ENCODE results near the gene MS4A1.
"Not testable (repeated sequence)": the region's sequence is repeated elsewhere in the genome, so short reads cannot be mapped to it uniquely, and the experiment has no call there.

The MS4A1 gene

DNA sequence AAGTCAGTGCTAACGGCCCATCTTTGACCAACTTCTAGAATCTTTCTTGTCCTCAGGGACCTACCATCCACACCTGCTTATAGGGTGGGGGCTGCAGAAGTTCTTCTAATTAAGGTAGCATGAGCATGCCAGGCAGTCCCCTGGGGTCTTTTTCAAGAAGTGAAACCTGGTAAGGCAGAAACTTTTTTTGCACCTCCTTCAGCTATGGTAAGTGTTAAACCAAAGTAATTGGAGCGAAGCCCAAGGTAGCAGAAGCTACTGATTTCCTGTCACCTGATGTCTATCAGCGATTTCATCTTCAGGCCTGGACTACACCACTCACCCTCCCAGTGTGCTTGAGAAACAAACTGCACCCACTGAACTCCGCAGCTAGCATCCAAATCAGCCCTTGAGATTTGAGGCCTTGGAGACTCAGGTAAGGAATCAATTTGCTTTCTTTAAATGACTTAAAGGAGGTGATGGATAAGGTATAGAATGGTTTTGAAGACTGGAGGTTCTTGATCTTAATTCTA, at the start of gene MS4A1:
Gene MS4A1 (plus strand): TSS at position 317 of the 512 bp plus-strand sequence. CDS start 6,528 bp downstream, outside the sequence.
- DNase-seq (ENCODE audit: low spot score) = no peak

DNA sequence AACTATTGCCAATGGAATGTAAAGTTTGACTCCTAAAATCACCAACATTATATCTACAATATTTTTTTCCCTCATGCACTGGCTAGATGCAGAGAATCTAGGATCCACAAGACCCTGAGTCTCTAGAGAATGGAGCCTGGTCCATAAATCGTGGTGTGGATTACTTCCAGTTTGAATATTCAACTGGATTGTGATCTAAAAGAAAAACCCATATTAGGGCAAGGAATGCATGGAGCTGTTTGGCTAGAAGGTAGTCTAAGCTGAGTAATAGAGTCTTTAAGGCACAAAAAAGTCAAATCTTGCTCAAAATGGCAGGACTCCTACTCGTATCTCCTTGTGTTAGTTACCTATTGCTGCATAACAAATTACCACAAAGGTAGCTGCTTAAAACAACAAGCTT, 35.6 kb upstream of the MS4A1 start:
- DNase-seq (ENCODE audit: low spot score) = no peak

DNA sequence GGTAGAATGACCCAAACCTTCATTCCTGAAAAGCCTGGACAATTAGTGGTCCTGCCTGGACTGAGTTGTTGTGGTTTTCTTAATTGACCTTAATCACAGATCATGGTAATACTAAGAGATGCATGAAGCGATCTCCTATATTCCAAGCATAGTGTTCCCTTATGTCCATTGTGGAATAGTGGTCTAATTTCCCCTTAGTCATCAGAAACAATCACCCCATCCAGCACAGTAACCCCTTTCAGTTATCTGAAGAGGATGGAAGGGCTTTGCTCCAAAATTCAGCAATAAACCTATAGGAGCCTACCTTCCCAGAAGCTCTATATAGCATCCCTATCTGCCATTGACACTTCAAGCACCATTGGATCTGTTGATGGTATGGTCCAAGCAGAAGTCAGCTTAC, 33.0 kb upstream of the MS4A1 start:
- DNase-seq (ENCODE audit: low spot score) = no peak

DNA sequence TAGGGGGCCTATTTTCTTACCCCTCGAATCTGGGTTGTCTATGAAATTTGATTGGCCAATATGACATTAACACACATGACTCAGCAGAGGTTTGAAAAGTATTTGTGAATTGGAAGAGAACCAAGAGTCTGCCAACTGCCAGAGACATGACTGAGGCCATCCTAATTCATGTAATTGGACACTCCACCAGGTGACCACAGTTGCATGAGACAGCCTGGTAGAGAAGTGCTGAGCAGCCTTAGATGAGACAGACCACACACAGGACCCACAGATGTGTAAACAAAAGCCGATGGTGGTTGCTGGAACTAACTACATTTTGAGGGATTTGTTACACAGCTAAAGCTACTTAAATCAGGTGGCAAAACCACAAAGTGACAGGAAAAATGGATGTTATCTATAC, 27.1 kb upstream of the MS4A1 start:
- DNase-seq (ENCODE audit: low spot score) = peak; percentile 1

DNA sequence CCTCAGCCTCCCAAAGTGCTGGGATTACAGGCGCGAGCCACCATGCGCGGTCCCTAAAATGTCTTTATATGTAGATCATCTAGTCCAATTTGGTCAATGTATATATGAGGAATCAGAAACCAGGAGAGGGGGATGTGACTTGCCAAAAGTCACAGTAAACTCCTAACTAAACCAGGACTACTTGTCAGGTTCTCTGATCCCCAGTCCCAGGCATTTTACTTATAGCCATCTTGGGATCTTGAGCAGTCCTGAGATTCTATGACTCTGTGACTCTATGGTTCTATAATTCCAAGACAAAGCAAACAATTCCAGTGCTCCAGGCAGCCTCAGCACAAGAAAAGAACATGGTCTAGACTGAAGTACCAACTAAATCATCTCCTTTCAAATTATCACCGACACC, 26.4 kb upstream of the MS4A1 start, which contains the start of gene MS4A5:
Gene MS4A5 (plus strand): TSS at position 301 of the 400 bp plus-strand sequence. CDS start 103 bp downstream, outside the sequence.
- DNase-seq (ENCODE audit: low spot score) = no peak

DNA sequence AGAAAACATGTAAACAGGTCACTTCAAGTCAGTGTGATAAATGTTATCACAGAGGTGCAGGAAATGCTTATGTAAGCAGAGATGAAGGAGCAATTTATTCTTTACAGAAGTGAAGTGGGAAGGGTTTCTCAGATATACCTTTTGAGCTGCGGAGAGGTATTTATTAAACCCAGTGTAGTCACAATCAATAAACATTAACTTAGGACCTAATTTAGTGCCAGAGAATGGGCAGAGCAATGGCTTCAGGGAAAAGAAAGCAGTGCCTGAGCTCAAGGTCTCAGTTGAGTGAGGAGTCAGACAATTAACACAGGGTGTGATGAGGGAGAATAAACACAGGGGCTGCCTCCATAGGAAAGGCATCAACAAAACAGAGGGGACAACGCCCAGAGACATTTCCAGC, 24.4 kb upstream of the MS4A1 start:
- no peak for DNase-seq (ENCODE audit: low spot score)

DNA sequence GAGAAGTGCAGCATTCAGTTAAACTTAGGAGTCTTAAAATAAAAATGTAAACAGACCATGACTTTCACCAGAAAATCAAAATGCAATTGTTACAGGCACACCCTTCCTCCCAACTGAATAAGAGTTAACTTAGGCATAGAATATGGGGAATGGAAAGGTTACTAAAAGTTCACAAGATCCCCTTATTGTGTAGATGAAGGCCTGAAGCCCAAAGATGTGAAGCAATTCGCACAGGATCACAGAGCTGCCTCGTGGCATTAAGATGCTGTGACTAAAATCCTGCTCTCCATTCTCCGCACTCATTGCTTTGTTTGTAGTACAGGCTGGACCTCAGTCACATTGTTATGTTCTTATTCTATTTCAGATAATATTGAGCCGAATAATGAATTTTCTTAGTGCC, 22.2 kb upstream of the MS4A1 start:
- DNase-seq (ENCODE audit: low spot score) = no peak

DNA sequence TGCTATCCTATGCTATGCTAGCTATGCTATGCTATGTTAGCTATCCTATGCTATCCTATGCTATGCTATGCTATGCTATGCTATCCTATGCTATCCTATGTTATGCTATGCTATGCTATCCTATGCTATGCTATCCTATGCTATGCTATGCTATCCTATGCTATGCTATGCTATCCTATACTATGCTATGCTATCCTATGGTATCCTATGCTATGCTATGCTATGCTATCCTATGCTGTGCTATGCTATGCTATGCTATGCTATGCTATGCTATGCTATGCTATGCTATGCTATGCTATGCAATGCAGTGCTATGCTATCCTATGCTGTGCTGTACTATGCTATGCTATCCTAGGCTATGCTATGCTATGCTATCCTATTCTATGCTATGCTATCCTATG, 8.6 kb upstream of the MS4A1 start:
- no peak for DNase-seq (ENCODE audit: low spot score)

DNA sequence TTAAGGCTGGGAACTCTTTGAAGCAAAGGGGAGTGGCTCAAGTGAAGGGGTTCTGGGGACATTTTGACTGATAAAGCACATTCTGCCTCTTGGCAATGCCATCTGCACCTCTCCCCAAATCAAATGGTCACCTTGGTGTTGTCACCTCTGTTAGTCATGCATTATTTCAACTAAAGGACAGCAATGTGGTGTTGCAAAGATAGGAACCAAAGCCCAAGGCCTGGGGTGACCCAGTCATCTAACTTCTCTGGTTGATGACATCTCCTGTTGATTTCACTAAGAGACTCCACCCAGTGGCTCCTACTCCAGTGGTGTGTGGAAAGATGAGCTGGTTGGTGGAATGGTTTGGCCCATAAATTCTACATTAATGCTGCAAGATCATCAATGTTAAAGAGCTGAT, 7.8 kb upstream of the MS4A1 start:
- DNase-seq (ENCODE audit: low spot score) = no peak

DNA sequence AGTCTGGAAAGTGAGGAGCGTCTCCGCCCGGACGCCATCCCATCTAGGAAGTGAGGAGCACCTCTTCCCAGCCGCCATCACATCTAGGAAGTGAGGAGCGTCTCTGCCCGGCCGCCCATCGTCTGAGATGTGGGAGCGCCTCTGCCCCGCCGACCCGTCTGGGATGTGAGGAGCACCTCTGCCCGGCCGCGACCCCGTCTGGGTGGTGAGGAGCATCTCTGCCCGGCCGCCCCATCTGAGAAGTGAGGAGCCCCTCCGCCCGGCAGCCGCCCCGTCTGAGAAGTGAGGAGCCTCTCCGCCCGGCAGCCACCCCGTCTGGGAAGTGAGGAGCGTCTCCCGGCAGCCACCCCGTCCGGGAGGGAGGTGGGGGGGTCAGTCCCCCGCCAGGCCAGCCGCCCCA, 4.5 kb upstream of the MS4A1 start:
- not testable (repeated sequence) for DNase-seq (ENCODE audit: low spot score)

DNA sequence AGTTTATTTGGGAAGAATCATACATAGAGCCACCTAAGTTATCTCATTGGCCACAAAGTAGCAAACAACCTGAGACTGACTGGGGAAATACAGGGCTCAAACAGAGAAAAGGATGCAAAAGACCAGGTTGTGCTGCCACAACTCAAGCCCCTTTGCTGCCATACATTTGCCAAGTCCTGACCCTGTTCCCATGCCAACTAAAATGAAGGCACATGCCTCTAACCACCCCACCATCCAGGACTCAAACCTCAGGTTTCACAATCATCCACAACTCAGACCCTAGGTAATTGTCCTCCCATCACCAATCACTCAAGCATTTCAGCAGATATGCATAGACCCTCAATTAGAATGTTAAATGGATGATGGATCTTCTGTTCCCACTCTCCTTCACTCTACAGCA, 1.4 kb upstream of the MS4A1 start:
- no peak for DNase-seq (ENCODE audit: low spot score)

DNA sequence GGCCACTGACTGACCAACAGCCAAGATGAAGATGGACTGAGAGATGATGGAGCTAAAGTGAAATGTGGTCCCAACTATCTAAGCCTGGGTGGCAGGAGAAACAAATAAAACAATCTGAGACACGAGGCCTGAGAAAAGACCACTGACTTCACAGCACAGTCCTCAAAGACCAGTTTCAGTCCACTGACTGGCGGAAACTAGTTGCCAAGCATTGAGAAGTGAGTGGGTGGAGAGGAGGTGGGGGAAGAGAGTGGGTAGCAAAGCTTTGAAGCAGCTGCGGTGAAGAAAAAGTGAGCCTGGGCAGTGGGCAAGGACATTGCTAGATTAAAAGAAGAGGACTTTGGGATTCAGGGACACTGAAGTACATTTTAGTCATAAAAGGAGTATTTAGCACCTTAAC, 1.9 kb downstream of the MS4A1 start:
- no peak for DNase-seq (ENCODE audit: low spot score)

DNA sequence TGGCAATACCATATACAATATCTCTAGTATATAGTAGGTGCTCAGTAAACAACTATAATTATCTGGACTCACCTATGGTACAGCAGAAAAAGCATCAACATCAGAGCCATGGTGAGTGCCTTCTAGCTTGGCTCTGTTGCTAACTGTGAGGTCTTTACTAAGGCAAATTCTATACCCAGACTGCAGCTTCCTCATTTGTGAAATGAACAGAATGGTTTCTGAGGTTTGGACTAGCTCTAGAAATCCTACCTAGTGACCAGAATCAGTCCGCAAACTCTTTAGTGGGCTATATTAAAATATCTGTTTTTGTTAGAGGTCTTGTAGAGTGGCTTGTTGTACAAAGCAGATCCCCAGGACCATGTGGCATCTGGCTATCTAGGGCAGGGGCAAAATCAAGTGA, 3.7 kb downstream of the MS4A1 start:
- no peak for DNase-seq (ENCODE audit: low spot score)

DNA sequence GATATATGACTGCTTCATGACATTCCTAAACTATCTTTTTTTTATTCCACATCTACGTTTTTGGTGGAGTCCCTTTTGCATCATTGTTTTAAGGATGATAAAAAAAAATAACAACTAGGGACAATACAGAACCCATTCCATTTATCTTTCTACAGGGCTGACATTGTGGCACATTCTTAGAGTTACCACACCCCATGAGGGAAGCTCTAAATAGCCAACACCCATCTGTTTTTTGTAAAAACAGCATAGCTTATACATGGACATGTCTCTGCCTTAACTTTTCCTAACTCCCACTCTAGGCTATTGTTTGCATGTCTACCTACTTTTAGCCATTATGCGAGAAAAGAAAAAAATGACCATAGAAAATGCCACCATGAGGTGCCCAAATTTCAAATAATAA, 13.2 kb downstream of the MS4A1 start:
- DNase-seq (ENCODE audit: low spot score) = no peak

DNA sequence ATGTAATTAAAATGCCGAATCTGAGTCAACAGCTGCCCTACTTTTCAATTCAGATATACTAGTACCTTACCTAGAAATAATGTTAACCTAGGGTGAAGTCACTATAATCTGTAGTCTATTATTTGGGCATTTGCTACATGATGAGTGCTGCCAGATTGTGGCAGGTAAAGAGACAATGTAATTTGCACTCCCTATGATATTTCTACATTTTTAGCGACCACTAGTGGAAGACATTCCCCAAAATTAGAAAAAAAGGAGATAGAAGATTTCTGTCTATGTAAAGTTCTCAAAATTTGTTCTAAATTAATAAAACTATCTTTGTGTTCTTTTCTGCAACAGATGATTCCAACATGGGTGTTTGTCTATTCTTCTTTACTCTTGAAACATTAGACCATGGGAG, 14.1 kb downstream of the MS4A1 start:
- no peak for DNase-seq (ENCODE audit: low spot score)

DNA sequence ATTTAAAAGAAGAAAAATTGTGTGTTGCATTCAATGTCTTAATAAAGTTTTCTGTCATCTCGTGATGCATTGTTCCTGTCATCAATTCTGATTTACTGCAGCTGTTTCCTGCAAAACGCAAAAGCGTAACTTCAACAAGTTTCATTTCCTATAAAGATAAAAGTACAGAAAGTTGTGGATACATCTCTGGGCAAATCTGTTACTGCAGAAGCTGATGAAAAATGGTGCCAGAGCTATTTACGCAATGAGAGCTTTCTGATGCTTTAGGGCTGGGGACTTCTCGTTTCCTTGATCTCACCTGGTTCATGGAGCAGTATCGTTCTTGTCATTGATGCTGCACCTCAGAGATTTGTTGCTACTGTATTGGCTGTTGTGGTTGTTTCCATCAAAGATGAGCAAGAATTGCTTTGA, 21.4 kb downstream of the MS4A1 start:
- DNase-seq (ENCODE audit: low spot score) = no peak

DNA sequence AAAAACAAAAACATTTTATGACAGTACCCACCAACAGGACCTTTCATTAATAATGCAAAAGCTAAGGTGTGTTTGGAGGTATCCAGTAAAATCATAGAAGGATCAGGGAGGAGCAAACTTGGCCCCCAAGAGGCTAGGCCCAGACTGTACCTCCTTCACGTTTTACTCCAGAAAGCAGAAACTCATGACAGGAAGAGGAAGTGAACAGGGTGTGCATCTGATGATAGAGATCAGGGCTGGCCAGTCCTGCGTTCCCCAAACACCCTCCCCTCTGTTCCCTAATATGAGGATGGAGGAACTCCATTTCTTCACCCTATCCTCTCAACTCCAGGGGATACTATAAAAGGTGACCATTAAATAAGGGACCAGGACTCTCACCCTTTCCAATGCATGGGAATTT, 26.7 kb downstream of the MS4A1 start:
- no peak for DNase-seq (ENCODE audit: low spot score)

DNA sequence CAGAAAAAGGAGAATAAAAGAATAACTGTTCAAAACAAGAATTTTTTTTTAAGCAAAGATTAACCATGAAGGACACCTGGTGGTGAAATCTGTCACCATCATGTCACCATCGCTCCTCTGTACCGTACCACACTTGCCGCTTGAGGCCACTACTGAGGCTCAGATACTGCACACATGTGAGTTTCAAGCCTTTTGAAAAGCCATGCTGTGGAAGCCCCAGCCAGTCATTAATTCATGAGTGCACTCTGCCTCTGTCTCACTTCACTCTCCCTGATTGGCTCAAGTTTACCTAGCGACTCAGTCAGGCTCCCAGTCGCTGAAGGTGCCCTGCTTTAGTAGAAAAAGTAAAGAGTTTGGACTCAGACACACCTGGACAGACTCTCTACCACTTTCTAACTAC, 30.3 kb downstream of the MS4A1 start:
- DNase-seq (ENCODE audit: low spot score) = peak; percentile 23

DNA sequence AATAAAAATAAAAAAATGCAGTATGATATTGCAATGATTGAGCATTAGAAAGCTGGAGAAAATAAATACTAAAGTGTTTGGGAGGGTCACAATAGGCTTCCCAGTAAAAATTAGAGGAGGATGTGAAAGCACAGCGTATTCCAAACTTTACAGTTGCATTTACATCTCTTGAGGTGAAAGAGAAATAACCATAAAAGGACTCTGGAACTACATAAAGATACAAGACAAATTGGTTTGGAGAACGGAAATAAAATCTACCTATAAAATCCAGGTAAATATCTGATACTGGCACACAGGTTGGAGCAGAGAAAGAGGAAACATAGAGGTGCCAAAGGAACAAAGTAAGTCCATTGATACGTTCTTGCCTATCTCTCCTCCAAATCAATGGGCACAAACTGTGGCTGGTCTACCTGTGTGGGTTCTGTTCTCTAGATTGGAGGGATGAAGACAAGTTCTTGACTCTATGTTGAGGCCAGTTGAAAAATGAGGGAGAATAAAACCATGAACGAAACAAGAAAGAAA, 36.9 kb downstream of the MS4A1 start, which contains the start of gene MS4A12:
Gene MS4A12 (plus strand): TSS at position 291 of the 522 bp plus-strand sequence. CDS start 4,541 bp downstream, outside the sequence.
- no peak for DNase-seq (ENCODE audit: low spot score)

DNA sequence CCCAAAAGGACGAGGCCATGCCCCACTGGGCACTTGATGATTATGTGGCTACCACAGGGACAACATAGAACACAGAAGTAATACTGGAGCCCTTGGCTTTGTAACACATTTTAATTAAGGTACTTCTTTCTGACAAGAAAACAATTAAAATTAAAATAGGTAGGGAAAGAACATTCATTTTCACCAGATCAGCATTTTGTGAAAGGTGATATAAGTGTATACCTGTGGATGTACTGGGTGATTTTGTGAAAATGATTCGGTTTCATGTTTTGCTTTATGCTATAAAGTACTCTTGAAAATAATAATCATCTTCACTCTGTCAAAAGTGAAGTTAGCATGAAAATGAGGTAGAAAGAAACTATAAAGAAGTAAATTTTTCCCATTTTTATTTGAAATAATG, 37.8 kb downstream of the MS4A1 start:
- no peak for DNase-seq (ENCODE audit: low spot score)

DNA sequence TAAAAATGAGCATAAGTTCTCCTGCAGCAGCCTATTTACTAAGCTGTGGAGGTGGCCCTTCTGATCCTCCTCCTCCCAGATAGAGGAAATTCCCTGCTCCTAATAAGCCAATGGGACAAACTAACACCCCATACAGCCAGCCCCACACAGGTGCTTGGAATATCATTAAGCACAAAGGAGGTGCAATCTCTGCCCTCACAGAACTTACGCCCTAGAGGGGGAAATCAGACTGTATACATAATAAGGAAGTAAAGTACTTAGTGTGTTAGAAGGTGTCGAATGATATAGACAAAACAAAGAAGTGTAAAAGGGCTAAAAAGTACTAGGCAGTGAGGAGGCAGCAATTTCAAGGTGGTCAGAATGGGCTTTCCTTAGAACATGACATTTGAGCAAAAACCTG, 42.8 kb downstream of the MS4A1 start:
- DNase-seq (ENCODE audit: low spot score) = no peak

DNA sequence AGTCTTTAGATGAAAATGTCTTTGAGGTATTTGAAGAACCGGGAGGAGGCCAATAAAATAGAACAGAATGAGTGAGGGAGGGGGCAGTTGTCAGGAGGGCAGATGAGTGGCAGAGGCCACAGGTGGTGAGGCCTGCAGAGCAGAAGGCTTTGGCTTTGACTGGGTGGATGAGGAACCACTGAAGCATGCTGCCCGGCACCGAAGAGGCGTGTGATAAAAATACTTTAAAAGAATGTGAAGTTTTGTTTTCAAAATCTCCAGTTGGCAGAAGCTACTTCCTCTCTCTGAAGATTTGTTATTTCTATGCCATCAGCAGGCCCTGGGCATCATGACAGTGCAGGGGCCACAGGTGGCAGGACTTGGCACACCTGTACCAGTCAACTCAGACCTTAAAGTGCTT, 43.2 kb downstream of the MS4A1 start:
- DNase-seq (ENCODE audit: low spot score) = no peak

DNA sequence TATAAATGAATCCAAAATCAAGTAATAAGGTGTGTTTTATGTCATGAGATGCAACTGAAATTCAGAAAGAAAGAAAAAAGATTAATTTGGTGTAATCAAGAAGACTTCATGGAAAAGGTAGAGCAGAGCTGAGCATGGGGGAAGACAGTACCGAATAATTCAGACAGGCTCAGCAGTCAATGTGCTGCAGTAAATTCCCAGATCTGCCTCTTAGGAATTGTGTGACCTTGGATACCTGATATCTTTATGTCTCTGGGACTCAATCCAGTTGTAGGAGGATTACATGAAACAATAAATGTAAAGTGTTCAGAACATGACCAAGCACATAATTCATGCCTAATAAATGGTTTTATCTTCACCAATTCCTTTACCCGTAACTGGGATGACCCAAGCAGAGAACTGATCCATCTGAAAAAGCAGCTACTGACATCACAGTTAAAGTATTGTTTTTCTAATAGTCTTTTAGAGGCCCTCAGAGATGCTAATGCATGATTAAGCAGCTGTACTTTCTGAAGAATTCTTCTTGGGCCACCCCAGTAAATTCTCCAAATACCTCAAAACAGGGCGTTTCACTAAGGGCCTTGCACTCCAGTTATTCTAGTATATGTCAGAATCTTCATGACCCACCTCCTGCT, 44.7 kb downstream of the MS4A1 start:
- DNase-seq (ENCODE audit: low spot score) = no peak

DNA sequence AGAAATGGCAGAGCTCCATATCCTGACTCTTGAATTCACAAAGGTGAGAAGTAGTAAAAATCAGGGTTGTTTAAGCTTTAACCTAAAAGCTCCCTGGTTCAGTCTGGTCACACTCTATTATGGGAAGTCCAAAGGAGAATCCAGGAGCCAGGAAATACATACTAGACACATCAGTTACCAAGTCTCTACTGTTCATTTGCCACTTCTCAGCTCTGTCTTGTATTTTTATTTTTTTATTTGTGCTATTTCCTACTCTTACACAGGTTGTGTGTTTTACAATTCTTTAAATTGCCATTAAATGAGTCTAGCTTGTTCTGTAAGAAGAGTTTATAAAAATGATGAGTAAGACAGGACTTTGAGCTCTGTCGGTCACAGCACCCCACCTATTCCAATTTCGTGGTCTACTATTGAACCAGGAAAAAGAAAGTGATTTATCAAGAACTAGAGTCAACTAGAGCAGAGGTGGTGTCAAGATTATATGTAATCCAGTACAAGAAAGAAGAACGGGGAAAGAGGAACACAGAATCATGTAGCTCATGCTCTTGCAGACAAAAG, 46.7 kb downstream of the MS4A1 start:
- no peak for DNase-seq (ENCODE audit: low spot score)
